Embryonic facial prominence (tissue), 1 donor: ENCODE measurements around the gene DYNLT2B.
A peak's percentile ranks its signal among the peaks of the same experiment; 100 is the strongest.
"Not testable (repeated sequence)": the region's sequence is repeated elsewhere in the genome, so short reads cannot be mapped to it uniquely, and the experiment has no call there.

Experiments used
- DNase-seq: peaks from one replicate; pipeline ENCODE4 v3.0.0-alpha.2; 2016; ENCODE audit errors: extremely low spot score

The DYNLT2B gene

GRCh38 chr3:196326936-196327335 lies 8.9 kb upstream of the DYNLT2B start:
- DNase-seq, result no peak

GRCh38 chr3:196323691-196324090 lies 5.7 kb upstream of the DYNLT2B start:
- no peak for DNase-seq

- DNase-seq, result no peak
These were observed 5.0 kb upstream of the DYNLT2B start for GRCh38 chr3:196323016-196323415.

- no peak for DNase-seq
These were observed 3.1 kb upstream of the DYNLT2B start for GRCh38 chr3:196321162-196321561.

- DNase-seq, result no peak
These were observed 2.1 kb upstream of the DYNLT2B start for GRCh38 chr3:196320137-196320536.

- not testable (repeated sequence) for DNase-seq
These were observed 997 bp downstream of the DYNLT2B start for GRCh38 chr3:196316799-196317686.

GRCh38 chr3:196315821-196316220 lies 2.2 kb downstream of the DYNLT2B start:
- no peak for DNase-seq

- DNase-seq, result no peak
These were observed 3.4 kb downstream of the DYNLT2B start for GRCh38 chr3:196314597-196314996.

GRCh38 chr3:196314086-196314485 lies 4.0 kb downstream of the DYNLT2B start:
- not testable (repeated sequence) for DNase-seq

GRCh38 chr3:196302960-196303359 lies 15.1 kb downstream of the DYNLT2B start:
- not testable (repeated sequence) for DNase-seq

GRCh38 chr3:196302551-196302950 lies 15.5 kb downstream of the DYNLT2B start:
- not testable (repeated sequence) for DNase-seq

GRCh38 chr3:196298521-196298920 lies 19.5 kb downstream of the DYNLT2B start:
- no peak for DNase-seq

GRCh38 chr3:196292286-196292923 lies 25.6 kb downstream of the DYNLT2B start:
- no peak for DNase-seq

GRCh38 chr3:196288141-196288460 lies 29.9 kb downstream of the DYNLT2B start:
- DNase-seq, result no peak

- peak; percentile 87 for DNase-seq
These were observed 30.4 kb downstream of the DYNLT2B start, which contains the start of gene PCYT1A for GRCh38 chr3:196287440-196288140. Gene PCYT1A, minus strand, starts transcription at chr3:196287726. Its CDS starts 17,195 bp downstream, at chr3:196270531.

GRCh38 chr3:196287090-196287439 lies 31.0 kb downstream of the DYNLT2B start:
- DNase-seq, result no peak

- DNase-seq, result no peak
These were observed 33.6 kb downstream of the DYNLT2B start for GRCh38 chr3:196284396-196284795.

- DNase-seq, result no peak
These were observed 36.1 kb downstream of the DYNLT2B start for GRCh38 chr3:196281962-196282361.

- DNase-seq, result no peak
These were observed 37.2 kb downstream of the DYNLT2B start for GRCh38 chr3:196280689-196281440.

GRCh38 chr3:196275126-196275525 lies 42.9 kb downstream of the DYNLT2B start:
- no peak for DNase-seq

- no peak for DNase-seq
These were observed 43.5 kb downstream of the DYNLT2B start for GRCh38 chr3:196274585-196274984.

- DNase-seq, result no peak
These were observed 44.4 kb downstream of the DYNLT2B start for GRCh38 chr3:196273655-196274054.
